GM19463 (cell line): ENCODE data around the gene CASKIN1.
"Not testable (repeated sequence)": the region's sequence is repeated elsewhere in the genome, so short reads cannot be mapped to it uniquely, and the experiment has no call there.

Source experiments
- ATAC-seq: cut with Tn5 transposase; IDR thresholded peaks from one replicate; pipeline ENCODE4 v1.9.1; 2021; ENCODE audit warnings: mild to moderate bottlenecking, moderate library complexity; ENCODE audit not compliant: unreplicated experiment

Gene CASKIN1

DNA sequence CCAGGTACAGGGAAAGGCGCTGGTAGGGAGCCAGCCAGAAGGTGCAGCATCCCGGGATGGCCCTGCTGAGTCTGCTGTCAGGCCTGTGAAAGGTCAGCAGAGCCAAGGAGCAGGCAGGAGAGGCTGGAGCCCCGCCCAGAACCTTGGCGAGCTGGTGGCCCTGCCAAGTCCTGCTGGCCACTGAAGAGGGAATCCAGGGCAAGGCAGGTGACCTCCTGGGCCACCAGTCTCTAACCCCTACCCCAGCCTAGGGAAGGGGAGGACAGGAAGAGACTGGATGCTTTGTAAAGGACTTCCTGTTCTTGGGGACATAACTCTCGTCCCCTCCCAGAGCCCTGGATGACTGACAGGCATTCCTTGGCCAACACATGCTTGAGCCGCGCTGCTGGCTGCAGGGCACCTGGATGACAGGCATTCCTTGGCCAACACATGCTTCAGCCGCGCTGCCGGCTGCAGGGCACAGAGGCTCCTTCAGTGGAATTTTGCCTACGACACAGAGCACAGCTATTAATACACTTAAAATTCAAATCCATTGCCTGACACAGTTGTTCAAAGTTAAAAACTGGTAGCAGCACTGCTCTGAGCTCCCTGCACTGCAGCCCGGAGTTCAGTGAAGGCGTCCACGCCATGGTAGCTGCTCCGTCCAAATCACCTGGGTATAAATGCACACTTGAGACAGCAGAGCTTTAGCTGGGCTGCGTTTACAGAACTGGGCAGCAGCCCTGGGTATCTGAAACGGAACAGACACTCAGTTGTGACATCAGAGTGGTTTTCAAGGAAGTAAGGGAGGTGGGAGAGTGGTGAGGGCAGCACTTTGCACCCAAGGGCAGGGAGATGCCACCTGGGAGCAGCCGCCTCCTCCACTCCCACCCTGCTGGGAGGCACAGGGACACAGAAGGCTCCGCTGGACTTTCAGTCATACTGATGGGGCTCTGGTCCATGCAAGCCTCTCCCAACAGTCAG lies 16.2 kb upstream of the CASKIN1 start:
- ATAC-seq = no peak

- no peak for ATAC-seq
Measured at GRCh38 chr16:2211923-2212347, 15.5 kb upstream of the CASKIN1 start.

GRCh38 chr16:2210386-2211365 lies 14.3 kb upstream of the CASKIN1 start, which contains the start of gene BRICD5:
TSS of gene BRICD5 (minus strand) at chr16:2210863. CDS start at chr16:2210833, 30 bp downstream.
- no peak for ATAC-seq

GRCh38 chr16:2210009-2210332 lies 13.6 kb upstream of the CASKIN1 start:
- no peak for ATAC-seq

- ATAC-seq = no peak
Measured at GRCh38 chr16:2209258-2210008, 13.0 kb upstream of the CASKIN1 start.

DNA sequence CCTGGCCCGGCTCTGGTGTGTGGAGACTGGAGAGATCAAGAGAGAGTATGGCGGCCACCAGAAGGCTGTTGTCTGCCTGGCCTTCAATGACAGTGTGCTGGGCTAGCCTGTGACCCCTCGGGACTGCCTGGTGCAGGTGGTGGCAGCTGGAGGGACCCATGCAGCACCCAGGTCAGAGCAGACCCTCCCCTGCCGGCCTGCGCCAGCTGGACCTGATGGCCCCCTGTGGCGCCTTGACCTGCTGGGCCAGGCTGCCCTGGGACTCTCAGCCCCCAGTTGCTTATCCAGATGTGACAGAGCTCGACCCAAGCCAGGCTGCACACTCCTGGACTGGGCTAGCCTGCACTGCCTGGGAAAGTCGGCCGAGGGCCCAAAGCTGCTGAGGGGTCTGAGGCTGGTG lies 12.4 kb upstream of the CASKIN1 start:
- ATAC-seq = no peak

DNA sequence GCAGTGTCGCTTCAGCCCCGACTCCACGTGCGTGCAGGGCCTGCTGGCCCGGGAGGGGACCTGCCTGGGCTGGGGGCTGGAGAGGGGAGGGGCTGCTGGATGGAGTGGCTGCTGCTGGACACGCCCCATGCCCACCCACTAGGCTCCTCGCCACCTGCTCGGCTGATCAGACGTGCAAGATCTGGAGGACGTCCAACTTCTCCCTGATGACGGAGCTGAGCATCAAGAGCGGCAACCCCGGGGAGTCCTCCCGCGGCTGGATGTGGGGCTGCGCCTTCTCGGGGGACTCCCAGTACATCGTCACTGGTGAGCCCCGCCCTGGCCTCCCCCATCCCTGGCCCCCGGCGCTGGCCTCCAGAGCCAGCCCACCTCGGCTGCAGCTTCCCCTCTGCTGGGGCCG lies 11.9 kb upstream of the CASKIN1 start:
- ATAC-seq = no peak

- ATAC-seq = no peak
Measured at GRCh38 chr16:2207872-2208271, 11.5 kb upstream of the CASKIN1 start.

DNA sequence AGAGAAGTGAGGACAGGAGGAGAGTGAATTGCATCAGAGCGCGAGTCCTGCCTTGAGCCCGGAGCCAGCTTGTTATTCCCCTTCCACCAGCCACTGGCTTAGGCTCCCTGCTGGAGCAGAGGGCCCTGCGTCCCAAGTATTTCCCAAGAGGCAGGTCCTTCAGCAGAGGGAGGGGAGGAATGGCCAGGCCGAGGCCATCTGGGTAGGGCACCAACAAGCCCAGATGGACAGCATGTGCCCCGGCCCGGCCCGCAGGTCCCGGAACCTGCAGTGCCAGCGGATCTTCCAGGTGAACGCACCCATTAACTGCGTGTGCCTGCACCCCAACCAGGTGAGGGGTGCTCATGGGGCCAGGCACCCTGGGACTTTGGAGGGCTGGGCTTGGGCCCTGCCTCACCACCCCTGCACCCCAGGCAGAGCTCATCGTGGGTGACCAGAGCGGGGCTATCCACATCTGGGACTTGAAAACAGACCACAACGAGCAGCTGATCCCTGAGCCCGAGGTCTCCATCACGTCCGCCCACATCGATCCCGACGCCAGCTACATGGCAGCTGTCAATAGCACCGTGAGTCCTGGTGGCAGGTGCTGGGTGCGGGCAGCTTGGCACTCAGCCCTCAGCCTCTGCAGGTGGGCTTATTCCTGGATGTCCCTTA lies 10.5 kb upstream of the CASKIN1 start:
- no peak for ATAC-seq

GRCh38 chr16:2206420-2206779 lies 10.0 kb upstream of the CASKIN1 start:
- ATAC-seq = no peak

DNA sequence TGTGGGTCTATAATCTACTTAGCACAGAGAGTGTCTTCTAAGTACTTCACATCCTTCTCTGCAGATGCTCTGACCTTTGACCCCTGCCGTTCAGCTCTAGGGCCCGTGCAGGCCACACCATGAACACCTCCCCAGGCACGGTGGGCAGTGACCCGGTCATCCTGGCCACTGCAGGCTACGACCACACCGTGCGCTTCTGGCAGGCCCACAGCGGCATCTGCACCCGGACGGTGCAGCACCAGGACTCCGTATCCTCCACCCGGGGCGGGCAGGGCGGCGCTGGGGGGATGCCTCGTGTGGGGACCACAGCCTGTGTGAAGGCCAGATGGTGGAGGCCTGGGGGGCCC lies 9.5 kb upstream of the CASKIN1 start:
- no peak for ATAC-seq

- peak; percentile 77 for ATAC-seq
Measured at GRCh38 chr16:2205104-2205966, 8.9 kb upstream of the CASKIN1 start, which contains the start of gene MLST8. TSS of gene MLST8 (plus strand) at chr16:2205454. CDS start at chr16:2206086, 632 bp downstream.

DNA sequence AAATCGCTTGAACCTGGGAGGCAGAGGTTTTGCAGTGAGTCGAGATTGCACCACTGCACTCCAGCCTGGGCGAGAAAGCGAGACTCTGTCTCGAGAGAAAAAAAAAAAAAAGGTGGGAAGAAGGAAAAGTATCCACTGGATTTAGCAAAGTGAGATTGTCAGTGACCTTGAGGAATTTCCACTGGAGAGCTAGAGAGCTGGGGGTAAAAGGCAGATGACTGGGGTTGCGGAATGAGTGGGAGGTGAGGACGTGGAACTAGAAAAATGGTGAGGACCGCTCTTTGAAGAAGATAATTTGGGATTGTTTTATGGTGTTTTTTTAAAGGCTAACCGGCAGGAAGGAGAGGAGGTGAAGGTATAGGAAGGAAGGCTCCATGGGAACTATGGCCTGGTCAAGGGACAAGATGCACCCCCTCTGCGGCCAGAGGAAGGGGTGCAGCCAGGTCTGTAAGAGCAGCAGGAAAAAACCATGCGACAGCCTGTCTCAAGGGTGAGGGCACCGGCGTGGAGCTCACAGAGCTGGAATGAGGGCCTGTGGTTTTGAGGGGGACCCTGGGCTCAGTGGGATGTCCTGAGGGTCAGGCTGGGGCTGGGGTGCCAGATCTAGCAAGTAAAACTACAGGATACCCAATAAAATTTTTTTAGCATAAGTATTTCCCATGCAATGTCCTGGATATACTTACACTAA lies 8.2 kb upstream of the CASKIN1 start:
- no peak for ATAC-seq

- not testable (repeated sequence) for ATAC-seq
Measured at GRCh38 chr16:2203119-2203688, 6.8 kb upstream of the CASKIN1 start.

- no peak for ATAC-seq
Measured at GRCh38 chr16:2200313-2200712, 3.9 kb upstream of the CASKIN1 start.

- no peak for ATAC-seq
Measured at GRCh38 chr16:2199621-2200139, 3.3 kb upstream of the CASKIN1 start.

GRCh38 chr16:2199095-2199494 lies 2.7 kb upstream of the CASKIN1 start:
- no peak for ATAC-seq

- ATAC-seq = no peak
Measured at GRCh38 chr16:2198283-2198682, 1.9 kb upstream of the CASKIN1 start.
